K562 (cell line): ENCODE measurements around the gene B3GNT7. TPM values are rescaled to one million over a fixed set of nuclear protein-coding genes. Genes with fewer than 3 reads are reported as not detected.

ENCODE experiments used
- ATAC-seq: fragments of 200-7000 bp; cut with Tn5 transposase; 3 replicates; pipeline ENCODE4 v1.9.1; 2020; ENCODE audit warnings: moderate library complexity
- BruUV-seq: library from RNA; stranded (reverse); fragments of 400-500 nt; replicated peaks from 2 replicates; lab custom pipeline; 2021; lab: Mats Ljungman, UMichigan
- CTCF ChIA-PET: fragments of 300-600 bp; formaldehyde crosslinking; extraction: SDS; loops from one replicate; lab custom pipeline; 2021; ENCODE audit warnings: low intra/inter-chr PET ratio; lab: Yijun Ruan, JAX
- POLR2A ChIA-PET: fragments of 300-600, 350-650 bp; sonication (Branson Sonifier 250); formaldehyde crosslinking; extraction: SDS; loops from one replicate; lab custom pipeline; 2021; ENCODE audit warnings: antibody characterized with exemption, inconsistent platforms; lab: Yijun Ruan, JAX
- DNase-seq, 4 experiments: peaks; one replicate each; pipeline versions ENCODE4 v3.0.0 to v3.0.0-alpha.2; 2011 to 2018; ENCODE audit warnings: low spot score in 3 of 4, mixed read lengths in 3 of 4; ENCODE audit errors: extremely low read depth in 1 of 4
- FAIRE-seq: peaks from 2 replicates; lab custom pipeline; 2011; peaks lifted over from hg19 to GRCh38; lab: Jason Lieb, UNC
- H2AFZ ChIP-seq: 2 replicates; pipeline ENCODE4 v1.6.0; 2011; ENCODE audit warnings: low read depth, low read length, control low read depth, inconsistent platforms
- H3K27ac ChIP-seq: fragments of 200-600 bp; 3 replicates; pipeline ENCODE4 v1.8.0; 2011; ENCODE audit warnings: low read depth, mild to moderate bottlenecking, control low read depth, inconsistent platforms, low read length, moderate library complexity, mixed read lengths; ENCODE audit errors: extremely low read depth
- H3K27me3 ChIP-seq, 2 experiments: fragments of 300-600 bp in 1 of 2; 2 replicates in 1 of 2; 3 replicates in 1 of 2; pipeline versions ENCODE4 v1.6.0 to v1.8.0; 2011; ENCODE audit warnings: inconsistent platforms in 2 of 2, low read length in 2 of 2, mild to moderate bottlenecking in 1 of 2, mixed read lengths in 1 of 2, moderate library complexity in 1 of 2; ENCODE audit not compliant: control insufficient read depth in 2 of 2, insufficient read depth in 2 of 2
- H3K36me3 ChIP-seq: fragments of 300-600 bp; 3 replicates; pipeline ENCODE4 v1.8.0; 2011; ENCODE audit warnings: mild to moderate bottlenecking, low read length, inconsistent platforms; ENCODE audit not compliant: control insufficient read depth, insufficient read depth
- H3K4me1 ChIP-seq, 2 experiments: fragments of 200-600 bp in 1 of 2; replicated peaks in 1 of 2; 2 replicates in 1 of 2; 3 replicates in 1 of 2; pipeline versions ENCODE4 v1.5.1 to v1.8.0; 2011; ENCODE audit warnings: inconsistent platforms in 2 of 2, low read length in 2 of 2, mild to moderate bottlenecking in 1 of 2, mixed read lengths in 1 of 2, moderate library complexity in 1 of 2; ENCODE audit not compliant: control insufficient read depth in 2 of 2, insufficient read depth in 2 of 2
- H3K4me2 ChIP-seq: 2 replicates; pipeline ENCODE4 v1.6.1; 2011; ENCODE audit warnings: low read length, control low read depth, inconsistent platforms, mixed read lengths; ENCODE audit not compliant: insufficient read depth
- H3K4me3 ChIP-seq: fragments of 200-600 bp; sonication (generic), shearing (Covaris generic); 2 replicates; pipeline ENCODE4 v1.5.1; 2016; ENCODE audit warnings: control low read depth, inconsistent platforms
- H3K79me2 ChIP-seq: fragments of 200-600 bp; 3 replicates; pipeline ENCODE4 v1.8.0; 2011; ENCODE audit warnings: low read length, inconsistent platforms; ENCODE audit not compliant: control insufficient read depth, insufficient read depth
- H3K9ac ChIP-seq, 2 experiments: 2 replicates each; pipeline versions ENCODE4 v1.6.0 to v1.6.1; 2011; ENCODE audit warnings: low read depth in 2 of 2, low read length in 2 of 2, control low read depth in 1 of 2, inconsistent platforms in 1 of 2, mild to moderate bottlenecking in 1 of 2, mixed read lengths in 1 of 2; ENCODE audit not compliant: insufficient read depth in 1 of 2
- H3K9me1 ChIP-seq: one replicate; pipeline ENCODE4 v1.6.0; 2011; ENCODE audit warnings: inconsistent platforms, mild to moderate bottlenecking, low read length, moderate library complexity; ENCODE audit not compliant: control insufficient read depth, insufficient read depth
- H3K9me3 ChIP-seq: replicated peaks from 2 replicates; pipeline ENCODE4 v1.5.1; 2011; ENCODE audit warnings: low read depth, low read length, inconsistent platforms; ENCODE audit not compliant: control insufficient read depth, insufficient read depth
- H4K20me1 ChIP-seq: replicated peaks from 2 replicates; pipeline ENCODE4 v1.6.1; 2011; ENCODE audit warnings: low read length, inconsistent platforms, mixed read lengths; ENCODE audit not compliant: control insufficient read depth, insufficient read depth
- BACH1 ChIP-seq: fragments of 200-800 bp; sonication (Bioruptor generic); IDR thresholded peaks from 2 replicates; pipeline ENCODE4 v1.6.1; 2016; ENCODE audit warnings: missing genetic modification characterization, missing compliant biosample characterization
- CBFB ChIP-seq: sonication (generic); formaldehyde crosslinking; IDR thresholded peaks from 2 replicates; pipeline ENCODE4 v1.4.0; 2020; ENCODE audit warnings: mild to moderate bottlenecking, missing genetic modification reagents
- EP400 ChIP-seq: fragments of 450-650 bp; IDR thresholded peaks from 2 replicates; pipeline ENCODE4 v1.6.1; 2017; ENCODE audit warnings: antibody characterized with exemption, mild to moderate bottlenecking, moderate library complexity
- GABPA ChIP-seq: fragments of 200-800 bp; sonication (Bioruptor generic); conservative IDR thresholded peaks from 2 replicates; pipeline ENCODE4 v1.6.1; 2016; ENCODE audit warnings: low read depth, missing genetic modification characterization, missing compliant biosample characterization
- PML ChIP-seq: IDR thresholded peaks from 2 replicates; pipeline ENCODE4 v1.6.1; 2012; ENCODE audit warnings: low read length, inconsistent platforms
- POLR2B ChIP-seq: fragments of 450-650 bp; IDR thresholded peaks from 2 replicates; pipeline ENCODE4 v1.6.1; 2018; ENCODE audit warnings: low read depth; ENCODE audit not compliant: partially characterized antibody
- ZNF274 ChIP-seq: IDR thresholded peaks from 2 replicates; pipeline ENCODE4 v1.6.1; 2011; ENCODE audit warnings: low read depth, mild to moderate bottlenecking, low read length, moderate library complexity, borderline replicate concordance
- WGBS: fragments of 100-300 bp; shearing (Covaris generic); methylation state at CpG from one replicate; pipeline ENCODE4 v1.1.6; 2016; ENCODE audit warnings: low coverage, mixed read lengths; ENCODE audit not compliant: insufficient coverage; ENCODE audit errors: missing lambda C conversion rate; 5-methylcytosine and 5-hydroxymethylcytosine counted together
- in situ Hi-C: fragments of 300-500 bp; cut with MboI; formaldehyde crosslinking; loops from 4 replicates; pipeline ENCODE4 v1.15.0; 2018; ENCODE audit warnings: inconsistent platforms, mixed read lengths
- intact Hi-C: fragments of 100-400 bp; cut with micrococcal nuclease; formaldehyde crosslinking; loops from 2 replicates; pipeline ENCODE4 v1.14.2; 2022
- polyA plus RNA-seq, 8 experiments: library from polyadenylated mRNA; depleted of rRNA in 4 of 8; stranded (reverse) in 5 of 8; unstranded in 3 of 8; fragments of >200 nt; fragmentation: Nextera tagmentation in 2 of 8; fragmentation: Illumina TruSeq in 1 of 8; extraction: Ambion mirVana in 2 of 8; extraction: Trizol in 1 of 8; gene quantifications; 2 replicates each; pipeline versions ENCODE4 v1.2.1 to v1.2.3, GENCODE V29; 2011 to 2014; ENCODE audit warnings: inconsistent platforms in 1 of 8, missing spikeins in 1 of 8
- total RNA-seq, 7 experiments: library from RNA; depleted of rRNA in 6 of 7; stranded (reverse); fragments of >200 nt in 6 of 7; fragmentation: Illumina TruSeq in 2 of 7; extraction: Trizol in 2 of 7; gene quantifications; 2 replicates each; pipeline versions ENCODE4 v1.2.1 to v1.2.3, GENCODE V29; 2011 to 2021; ENCODE audit warnings: low replicate concordance in 1 of 7
- TF ChIP-seq, protein P1 (sequence below): conservative IDR thresholded peaks from 2 replicates; pipeline ENCODE4 v1.6.1; 2011; ENCODE audit warnings: low read depth, mild to moderate bottlenecking, low read length; ENCODE audit not compliant: control insufficient read depth
- TF ChIP-seq, protein P2 (sequence below): fragments of 250-450 bp; sonication (Bioruptor Pico); IDR thresholded peaks from 2 replicates; pipeline ENCODE4 v1.8.0; 2021; ENCODE audit warnings: mild to moderate bottlenecking, moderate library complexity

B3GNT7 gene
- total and polyA plus RNA-seq, 9 of the 15 experiments (the other 6 are each of a cell fraction or from before 2014, with no cell fraction given): 0.20 TPM; not detected in 8

DNA sequence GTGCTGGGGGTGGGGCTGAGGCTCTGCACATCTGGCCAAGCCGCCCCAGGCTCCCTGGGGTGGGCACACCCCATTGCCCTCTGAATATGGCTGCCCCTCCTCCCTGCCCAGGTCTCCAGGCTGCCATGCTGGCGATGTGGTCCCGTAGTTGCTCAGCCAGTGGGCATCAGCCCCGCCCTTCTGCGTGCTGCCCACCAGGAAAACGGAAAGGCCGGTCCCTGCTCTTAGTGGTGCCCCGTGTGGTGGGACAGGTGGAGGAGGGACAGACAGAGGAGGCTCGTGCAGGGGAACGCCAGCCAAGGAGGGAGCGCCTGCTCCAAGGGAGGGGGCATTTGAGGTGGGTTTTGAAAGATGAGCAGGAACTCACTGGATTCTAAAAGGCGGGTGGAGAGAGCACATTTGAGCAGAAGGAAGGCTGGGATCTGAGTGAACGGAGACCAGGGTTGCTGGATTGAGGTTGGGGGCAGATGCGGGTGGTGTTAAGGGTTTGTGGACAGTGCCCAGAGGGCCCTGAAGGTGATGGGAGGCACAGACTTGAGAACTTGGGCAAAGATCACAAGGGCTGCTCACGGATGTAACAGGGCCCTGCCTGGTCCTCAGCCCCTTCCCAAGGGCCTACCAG, 6.7 kb upstream of the B3GNT7 start:
- ChIA-PET POLR2A (no interaction called here), CTCF (no interaction called here)
- no peak for DNase-seq
- Histone ChIP-seq H3K4me1 (peaks cover 0 to 2% of the 10 kb centered on the region in 2 experiments; a peak in 1 of 5 replicates), H3K9me3 (0 out of 2 replicates have a peak, but pooled peaks cover 1% of the 10 kb centered on the region), H3K9ac (no peak overlapping the region), H3K27ac (no peak overlapping the region), H3K36me3 (no peaks in the 10 kb centered on the region), H3K4me2 (no peak overlapping the region), H3K9me1 (no peaks in the 10 kb centered on the region), H3K27me3 (peaks cover 2 to 40% of the 10 kb centered on the region in 2 experiments; a peak in 2 of 5 replicates), H3K4me3 (no peak overlapping the region), H3K79me2 (no peaks in the 10 kb centered on the region), H4K20me1 (no peaks in the 10 kb centered on the region), H2AFZ (no peak overlapping the region)
- BruUV-seq: no TSS peak
- TF ChIP-seq EP400 (no peak), ZNF274 (no peak), POLR2B (no peak), CBFB (CRISPR knock-in tag) (no peak), BACH1 (tag) (no peak), PML (no peak), GABPA (no peak)
- TF ChIP-seq, protein P1, sequence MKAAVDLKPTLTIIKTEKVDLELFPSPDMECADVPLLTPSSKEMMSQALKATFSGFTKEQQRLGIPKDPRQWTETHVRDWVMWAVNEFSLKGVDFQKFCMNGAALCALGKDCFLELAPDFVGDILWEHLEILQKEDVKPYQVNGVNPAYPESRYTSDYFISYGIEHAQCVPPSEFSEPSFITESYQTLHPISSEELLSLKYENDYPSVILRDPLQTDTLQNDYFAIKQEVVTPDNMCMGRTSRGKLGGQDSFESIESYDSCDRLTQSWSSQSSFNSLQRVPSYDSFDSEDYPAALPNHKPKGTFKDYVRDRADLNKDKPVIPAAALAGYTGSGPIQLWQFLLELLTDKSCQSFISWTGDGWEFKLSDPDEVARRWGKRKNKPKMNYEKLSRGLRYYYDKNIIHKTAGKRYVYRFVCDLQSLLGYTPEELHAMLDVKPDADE: no peak
- TF ChIP-seq, protein P2, sequence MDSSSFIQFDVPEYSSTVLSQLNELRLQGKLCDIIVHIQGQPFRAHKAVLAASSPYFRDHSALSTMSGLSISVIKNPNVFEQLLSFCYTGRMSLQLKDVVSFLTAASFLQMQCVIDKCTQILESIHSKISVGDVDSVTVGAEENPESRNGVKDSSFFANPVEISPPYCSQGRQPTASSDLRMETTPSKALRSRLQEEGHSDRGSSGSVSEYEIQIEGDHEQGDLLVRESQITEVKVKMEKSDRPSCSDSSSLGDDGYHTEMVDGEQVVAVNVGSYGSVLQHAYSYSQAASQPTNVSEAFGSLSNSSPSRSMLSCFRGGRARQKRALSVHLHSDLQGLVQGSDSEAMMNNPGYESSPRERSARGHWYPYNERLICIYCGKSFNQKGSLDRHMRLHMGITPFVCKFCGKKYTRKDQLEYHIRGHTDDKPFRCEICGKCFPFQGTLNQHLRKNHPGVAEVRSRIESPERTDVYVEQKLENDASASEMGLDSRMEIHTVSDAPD (CRISPR knock-in tag): no peak
- in situ Hi-C loops: no loop called here
- ATAC-seq: no peak
- WGBS: 3% methylated on average over 12 of the region's 15 CpGs
- intact Hi-C loops: no loop called here
- FAIRE-seq: no peak
